CD4-positive, alpha-beta T cell treated with Interleukin-4 for 4 hours (primary cell): Measurements from ENCODE around the gene TMEM267.
"Not testable (repeated sequence)": the region's sequence is repeated elsewhere in the genome, so short reads cannot be mapped to it uniquely, and the experiment has no call there.

ENCODE experiments used
- DNase-seq: peaks from one replicate; pipeline ENCODE4 v3.0.0-alpha.2; 2020

The TMEM267 gene, protein sequence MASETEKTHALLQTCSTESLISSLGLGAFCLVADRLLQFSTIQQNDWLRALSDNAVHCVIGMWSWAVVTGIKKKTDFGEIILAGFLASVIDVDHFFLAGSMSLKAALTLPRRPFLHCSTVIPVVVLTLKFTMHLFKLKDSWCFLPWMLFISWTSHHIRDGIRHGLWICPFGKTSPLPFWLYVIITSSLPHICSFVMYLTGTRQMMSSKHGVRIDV

DNA sequence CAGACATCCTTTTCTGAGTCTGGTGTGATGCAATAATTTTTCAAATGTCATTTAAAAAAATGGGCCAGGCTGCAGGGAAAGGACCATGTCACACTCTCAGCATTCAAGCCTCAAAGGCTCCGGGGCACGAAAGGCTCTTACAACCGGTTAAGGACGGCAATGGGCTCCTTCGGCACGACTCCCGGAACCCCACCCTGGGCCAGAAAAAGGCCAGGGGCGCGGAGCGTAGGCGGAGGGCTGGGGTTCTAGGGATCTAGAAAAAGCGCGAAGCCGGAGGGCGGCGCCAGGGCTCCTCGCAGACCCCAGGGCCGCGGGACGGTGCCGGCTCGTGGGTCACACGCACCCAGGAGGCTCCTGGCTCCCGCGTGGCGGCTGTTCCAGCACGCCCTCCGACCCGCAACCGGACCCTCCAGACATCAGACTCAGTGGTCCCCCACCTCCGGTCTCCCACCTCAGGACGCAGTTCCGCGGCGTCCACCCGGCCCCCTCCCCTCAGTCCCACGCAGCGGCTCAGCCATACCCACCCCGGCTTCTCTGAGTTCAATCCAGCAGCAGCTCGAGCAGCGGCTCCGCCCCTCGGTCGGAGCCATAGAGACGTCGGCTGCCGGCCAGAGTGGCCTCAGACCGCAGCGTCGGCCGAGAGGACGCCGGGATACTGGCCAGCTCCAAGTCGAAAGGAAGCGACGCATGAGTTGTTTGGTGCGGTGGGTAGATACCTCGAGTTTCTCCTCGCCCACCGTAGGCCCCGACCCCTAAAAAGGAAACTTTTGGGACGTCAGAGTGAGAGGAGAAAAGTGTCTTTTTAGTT, at the start of gene TMEM267:
Gene TMEM267, minus strand, starts transcription at position 568 of the 808 bp plus-strand sequence. CDS start 29,896 bp downstream, outside the sequence.
- DNase-seq: peak; percentile 93

DNA sequence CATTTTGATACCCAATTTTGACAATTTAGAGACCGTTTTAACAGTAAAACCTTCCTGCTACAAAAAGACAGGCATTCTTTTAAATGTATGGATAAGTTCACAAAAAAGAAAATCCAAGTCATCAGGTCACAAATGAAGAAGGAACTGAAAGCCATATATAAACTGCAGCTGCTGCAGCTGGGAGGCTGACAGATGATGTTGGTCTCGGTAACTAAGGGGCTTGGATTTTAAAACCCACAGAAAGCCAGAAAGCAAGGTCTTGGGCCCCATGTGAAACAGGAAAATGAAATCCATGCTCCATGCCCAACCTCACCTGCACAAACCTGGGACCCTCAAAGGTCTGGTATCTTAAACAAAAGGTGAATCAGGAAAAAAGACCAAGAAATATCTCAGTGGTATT, 47.0 kb upstream of the TMEM267 start:
- no peak for DNase-seq

DNA sequence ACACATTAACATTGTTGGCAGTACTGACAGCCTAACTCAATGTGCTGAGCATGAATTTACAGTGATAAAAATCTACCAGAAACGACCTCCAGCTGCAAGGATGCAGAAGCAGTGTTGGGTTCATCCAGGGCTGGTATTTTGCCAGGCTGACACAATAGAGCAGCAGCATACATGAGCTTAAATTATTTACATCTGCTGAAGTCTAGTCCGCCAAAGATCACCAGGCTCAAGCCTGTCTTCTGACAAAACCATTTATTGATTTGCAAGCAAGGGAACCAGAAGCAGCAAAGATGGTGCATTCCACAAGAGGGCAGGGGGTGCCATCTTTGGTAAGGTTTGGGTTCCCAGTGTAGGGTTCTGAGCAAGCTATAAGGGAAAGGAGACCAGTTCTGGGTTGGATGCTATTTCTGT, 40.0 kb upstream of the TMEM267 start:
- no peak for DNase-seq

DNA sequence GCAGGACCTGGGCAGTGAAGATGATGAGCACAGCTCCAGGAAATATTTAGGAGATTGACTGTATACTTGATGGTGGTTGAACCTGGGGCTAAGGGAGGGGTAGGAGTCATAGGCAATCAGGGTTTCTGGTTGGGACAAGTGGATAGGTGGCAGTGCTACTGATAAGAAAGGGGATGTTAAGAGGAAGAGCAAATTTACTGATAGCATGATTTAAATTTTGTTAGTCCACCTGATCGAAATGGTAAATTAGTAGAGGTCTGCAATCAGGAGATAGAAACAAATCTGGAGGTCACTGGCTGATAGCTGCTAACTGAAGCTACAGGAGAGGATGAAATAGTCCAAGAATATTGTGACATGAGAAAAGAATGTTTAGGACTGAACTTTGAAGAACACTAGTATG, 37.0 kb upstream of the TMEM267 start:
- DNase-seq: no peak

DNA sequence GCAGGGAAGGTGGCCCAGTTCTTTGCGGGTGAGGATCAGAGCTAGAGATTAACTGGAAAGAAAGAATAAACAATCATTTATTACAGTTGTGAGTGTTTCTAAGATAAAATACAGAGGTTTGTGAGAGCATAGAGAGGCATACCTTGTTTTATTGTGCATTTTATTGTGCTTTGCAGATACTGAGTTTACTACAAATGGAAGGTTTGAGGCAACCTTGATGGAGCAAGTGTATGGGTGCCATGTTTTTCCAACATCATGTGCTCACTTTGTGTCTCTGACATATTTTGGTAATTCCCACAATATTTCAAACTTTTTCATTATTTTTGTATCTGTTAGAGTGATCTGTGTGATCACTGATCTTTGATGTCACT, 32.0 kb upstream of the TMEM267 start:
- no peak for DNase-seq

DNA sequence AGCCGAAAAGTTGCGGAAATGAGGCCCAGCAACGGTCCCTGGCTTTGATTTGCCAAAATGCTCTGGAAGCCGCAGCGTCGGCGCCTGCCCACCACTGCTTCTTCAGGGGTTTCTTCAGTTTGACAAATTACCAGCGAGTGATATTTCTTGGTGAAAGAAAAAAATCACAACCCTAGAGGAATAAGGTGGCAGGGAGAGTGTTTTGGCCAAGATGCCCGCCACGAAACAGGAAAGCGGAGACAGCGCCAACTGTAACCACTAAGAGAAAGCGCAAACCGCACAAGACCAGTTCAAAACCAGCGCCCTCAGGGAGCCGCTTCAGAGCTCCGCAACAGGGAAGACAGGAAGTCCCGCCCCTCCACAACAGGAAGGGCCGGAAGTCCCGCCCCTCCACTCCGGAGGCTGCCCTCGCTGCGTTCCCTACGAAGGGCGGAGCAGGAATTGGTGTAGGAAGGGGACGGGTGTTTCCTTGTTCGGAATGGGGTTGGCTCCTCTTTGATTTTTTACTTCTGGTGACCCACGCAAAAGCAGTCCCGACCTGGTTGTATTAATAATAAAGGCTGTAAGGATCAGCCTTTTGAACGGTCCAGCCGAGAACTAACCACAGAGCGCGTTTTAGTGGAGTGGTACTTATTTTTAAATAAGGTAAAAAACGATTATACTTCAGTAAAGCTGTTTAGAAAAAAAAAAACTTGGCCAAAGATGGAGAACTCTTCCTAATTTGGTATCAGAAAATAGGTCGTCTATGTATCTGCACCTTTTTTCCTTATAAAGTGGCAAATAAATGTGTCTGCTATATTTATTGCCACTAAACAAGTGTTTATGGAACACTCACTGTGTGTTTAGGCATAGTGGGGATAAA, 31.4 kb upstream of the TMEM267 start, which contains the start of gene C5orf34:
Gene C5orf34, minus strand, starts transcription at position 333 of the 862 bp plus-strand sequence. CDS start 5,809 bp downstream, outside the sequence.
- peak; percentile 93 for DNase-seq

DNA sequence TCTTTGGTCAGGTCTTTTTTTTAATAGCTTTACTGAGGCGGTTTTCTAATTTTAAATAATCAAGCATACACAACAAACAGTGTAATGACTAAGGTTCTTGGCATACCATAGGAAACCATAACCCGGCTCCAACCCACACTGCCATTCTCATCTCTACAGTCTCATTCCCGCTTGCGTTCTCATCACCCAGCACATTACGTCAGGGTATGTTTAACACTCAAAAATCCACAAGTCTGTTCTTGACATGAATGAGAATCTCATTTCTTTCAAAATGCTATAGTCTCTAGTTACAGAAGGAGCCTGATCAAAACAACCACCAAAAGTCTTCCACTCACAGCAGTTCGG, 30.8 kb upstream of the TMEM267 start:
- no peak for DNase-seq

DNA sequence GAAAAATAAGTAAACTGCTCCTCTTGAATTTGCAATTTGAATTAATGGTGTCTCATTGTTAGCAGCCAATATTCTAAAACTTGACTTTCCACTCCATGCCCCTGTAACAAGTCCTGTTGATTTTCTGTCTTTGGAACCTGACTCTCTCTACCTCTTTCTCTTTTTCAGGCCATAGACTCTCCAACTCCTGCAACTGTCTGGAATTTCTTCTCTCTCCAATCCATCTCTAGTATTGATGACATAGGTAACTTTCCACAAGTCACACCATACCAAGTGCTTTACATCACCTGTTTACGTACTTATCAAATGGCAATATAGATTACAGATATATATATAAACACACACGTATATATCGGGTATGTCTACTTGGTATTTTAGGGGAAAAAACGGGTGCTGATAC, 30.4 kb upstream of the TMEM267 start:
- DNase-seq: no peak

DNA sequence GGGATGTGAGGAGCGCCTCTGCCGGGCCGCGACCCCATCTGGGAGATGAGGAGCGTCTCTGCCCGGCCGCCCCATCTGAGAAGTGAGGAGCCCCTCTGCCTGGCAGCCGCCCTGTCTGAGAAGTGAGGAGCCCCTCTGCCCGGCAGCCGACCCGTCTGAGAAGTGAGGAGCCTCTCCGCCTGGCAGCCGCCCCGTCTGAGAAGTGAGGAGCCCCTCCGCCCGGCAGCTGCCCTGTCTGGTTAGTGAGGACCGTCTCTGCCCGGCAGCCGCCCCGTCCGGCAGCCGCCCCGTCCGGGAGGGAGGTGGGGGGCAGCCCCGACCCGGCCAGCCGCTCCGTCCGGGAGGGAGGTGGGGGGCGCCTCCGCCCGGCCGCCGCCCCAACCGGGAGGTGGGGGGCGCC, 27.4 kb upstream of the TMEM267 start:
- not testable (repeated sequence) for DNase-seq

DNA sequence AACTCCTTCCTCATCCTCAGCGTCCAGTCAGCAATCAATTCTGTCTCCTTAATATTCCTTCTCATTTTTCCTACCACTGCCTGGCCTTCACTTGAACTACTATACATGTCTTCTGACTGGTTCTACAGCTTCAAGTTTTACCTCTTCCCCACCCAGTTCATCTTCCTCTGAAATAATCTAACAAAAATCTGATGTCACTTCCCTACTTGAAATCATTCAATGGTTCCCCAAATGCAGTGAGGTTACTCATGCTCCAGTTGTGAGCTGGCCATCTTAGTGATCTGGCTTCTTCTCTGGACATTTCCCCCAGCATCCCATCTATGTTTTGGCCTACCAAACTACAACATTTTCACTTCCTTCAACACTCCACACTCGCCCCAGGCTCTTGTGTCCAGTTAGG, 14.9 kb upstream of the TMEM267 start:
- no peak for DNase-seq

DNA sequence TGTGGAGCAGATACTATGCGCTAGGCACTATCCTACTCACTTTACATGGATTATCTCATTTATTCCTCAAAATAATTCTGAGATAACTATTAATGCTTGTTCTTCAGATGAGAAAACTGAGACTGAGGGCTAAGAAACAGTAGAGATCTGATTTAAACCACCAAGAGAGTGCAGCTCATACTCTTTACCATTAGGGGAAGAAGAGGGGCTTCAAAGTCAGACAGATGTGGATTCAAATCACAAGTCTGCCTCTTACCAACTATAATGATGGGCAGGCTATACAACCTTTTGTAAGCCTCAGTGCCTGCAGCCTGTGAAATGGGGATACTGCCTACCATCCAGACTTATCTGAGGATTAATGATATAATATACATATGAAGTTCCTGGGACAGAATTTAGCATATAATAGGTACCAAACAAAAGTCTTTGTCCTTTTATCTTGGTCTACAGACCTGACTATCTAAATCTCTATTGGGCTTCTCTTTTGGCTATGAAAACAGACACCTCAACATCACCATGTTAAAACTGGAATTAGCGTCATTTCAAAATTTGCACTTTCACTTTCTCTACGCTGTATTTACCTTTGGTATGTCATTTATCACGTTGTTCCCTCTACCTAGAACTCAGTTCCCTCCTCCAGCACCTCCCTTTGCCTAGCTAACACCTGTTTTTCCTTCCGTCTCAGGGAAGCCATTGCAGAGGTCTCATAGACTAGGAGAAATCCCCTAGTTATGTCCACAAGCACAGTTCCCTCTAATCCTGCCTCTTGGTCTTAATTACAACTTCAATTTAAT, 13.8 kb upstream of the TMEM267 start:
- no peak for DNase-seq

DNA sequence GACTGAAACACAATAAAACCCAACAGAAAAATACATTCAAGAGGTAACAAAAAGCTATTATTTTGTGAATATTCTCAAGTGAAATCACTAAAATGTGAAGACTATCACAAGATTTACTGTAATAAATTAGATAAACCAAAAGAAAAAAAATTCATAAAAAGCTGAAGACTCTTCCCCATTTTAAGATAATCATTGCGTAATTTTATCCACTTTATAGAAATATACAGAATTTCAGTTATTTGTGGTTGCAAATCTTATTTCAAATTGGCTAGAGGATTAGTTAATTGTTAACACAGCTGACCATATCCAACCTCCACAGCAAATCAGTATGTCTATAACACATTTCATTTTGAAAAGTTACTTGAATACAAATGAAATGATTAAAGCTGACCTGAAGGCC, 7.7 kb upstream of the TMEM267 start:
- DNase-seq: no peak

DNA sequence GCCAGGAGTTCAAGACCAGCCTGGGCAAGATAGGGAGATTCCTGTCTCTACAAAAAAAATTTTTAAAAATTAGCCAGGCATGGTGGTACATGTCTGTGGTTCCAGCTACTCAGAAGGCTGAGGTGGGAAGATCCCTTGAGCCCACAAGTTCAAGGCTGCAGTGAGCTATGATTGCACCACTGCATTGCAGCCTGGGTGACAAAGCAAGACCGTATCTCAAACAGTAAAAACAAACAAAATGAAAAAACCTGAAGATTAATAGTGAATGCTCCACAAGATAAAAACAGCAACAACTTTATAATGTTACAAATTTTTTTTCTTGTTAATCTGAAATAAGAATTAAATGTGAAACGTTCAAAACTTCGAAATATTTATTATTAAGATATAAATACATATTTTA, 2.7 kb upstream of the TMEM267 start:
- no peak for DNase-seq

DNA sequence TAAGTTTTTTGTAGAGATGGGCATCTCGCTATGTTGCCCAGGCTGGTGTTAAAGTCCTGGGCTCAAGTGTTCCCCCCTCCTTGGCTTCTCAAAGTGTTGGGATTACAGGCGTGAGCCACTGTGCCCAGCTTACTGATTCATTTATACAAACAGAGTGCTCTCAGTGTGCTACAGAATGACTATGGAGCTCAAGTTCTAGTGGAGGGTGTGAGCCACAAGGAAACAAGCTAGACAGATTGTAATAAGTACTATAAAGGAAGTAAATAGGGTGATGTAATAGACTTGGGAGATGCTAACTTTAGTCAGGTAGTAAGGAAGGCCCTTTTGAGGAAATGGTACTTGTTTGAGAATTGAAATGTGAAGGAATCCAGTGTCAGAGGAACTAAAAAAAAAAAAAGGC, 1.7 kb upstream of the TMEM267 start:
- DNase-seq: peak; percentile 3

DNA sequence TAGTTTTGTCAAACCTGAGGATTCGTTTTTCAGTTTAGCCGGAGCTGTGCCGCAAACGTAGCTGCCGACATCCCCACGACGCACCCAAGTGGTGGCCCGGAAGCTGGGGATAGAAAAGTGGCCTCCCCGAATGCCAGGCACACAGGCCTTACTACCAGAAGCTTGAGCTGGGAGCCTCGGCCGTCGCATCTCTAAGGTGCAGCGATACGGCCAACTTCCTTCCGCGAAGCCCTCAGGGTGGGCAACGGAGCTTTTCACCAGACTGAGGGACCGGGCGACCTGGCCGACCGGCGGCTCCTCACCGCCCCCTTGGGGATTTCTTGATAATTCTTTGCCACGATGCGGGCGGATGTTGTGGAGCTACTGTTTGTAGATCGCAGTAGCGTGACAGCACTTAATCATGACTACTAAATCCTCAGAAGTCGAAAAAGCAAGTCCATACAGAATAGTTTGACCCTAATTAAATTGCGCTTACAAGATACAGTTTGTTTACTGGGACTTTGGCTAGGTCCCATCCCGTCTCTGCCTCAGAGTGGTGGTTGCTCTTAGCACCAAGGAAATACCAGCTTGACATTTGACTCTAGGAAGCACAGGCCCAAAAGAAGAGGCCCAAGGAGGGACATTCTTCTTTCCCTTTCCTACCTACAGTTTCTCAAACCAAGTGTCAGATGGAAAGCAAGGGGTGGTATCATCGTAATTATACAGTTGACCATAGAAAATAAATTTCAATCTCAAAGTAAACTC, 613 bp upstream of the TMEM267 start:
- peak; percentile 88 for DNase-seq

DNA sequence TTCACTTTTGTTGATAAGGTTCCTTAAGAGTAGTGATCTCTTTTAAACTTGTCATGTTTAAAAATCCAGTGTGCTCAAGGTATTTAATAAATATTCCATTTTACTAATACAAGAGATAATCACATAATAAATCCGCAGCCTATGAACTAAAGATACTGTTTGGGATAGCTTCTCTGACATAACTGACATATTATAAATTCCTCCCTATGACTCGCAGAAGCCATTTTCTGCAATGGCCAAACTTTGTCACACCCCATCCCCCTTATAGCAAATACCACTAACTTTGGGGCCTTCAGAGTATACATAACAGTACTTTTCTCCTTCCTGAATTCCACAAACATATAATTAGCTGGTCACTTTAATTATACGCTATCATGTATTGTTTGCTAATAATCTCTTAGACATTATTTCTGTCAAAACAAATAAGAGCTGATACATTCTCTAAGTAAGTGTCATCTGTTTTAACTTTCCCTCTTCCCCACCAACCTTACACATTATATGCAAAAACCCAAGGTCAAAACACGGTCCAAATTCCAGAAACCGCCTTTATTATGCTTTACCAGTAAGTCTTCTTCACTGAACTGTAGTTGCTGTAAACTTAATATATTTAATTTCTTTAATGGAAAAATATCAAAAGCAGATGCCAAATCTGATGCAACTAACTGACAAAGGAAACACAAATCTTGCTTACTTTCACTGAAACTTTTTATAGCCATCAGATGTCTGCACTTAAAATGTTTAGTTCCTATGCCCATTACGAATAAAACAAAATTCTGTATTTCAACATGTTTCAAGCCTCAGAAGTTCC, 971 bp downstream of the TMEM267 start:
- no peak for DNase-seq

DNA sequence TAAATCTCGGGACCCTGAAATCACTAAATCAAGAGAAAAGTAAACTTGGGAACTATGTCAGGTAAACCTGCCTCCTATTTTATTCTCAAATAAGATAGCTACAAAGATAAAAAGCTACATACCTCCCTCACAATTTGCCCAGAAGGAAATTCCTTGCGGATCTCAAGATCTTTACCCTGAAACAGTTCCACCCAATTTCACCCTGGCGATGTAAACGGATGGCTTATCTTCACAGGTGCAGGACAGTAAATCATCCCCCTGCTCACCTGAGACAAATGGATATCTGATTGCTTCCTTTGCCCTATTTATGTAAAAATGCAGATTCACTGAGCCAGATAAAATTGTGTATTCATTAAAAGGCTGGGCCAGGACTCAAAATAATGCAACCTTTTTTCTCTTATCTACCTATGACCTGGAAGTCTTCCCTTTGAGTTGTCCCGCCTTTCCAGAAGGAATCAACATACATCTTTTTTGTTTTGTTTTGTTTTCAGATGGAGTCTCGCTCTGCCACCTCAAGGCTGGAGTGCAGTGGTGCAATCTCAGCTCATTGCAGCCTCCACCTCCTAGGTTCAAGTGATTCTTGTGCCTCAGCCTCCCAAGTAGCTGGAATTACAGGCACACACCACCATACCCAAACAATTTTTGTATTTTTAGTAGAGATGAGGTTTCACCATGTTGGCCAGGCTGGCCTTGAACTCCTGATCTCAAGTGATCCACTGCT, 13.8 kb downstream of the TMEM267 start:
- DNase-seq: no peak

DNA sequence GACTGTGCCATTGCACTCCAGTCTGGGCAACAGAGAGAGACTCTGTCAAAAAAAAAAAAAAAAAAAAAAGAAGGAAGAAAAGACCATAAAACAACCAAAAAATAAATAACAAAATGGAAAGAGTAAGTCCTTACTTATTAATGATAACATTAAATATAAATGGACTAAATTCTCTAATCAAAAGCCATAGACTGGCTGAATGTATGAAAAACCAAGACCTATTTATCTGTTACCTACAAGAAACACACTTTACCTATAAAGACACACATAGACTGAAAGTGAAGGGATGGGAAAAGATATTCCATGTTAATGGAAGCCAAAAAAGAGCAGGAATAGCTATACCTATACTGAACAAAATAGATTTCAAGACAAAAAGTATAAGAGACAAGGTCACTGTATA, 16.6 kb downstream of the TMEM267 start:
- DNase-seq: no peak

DNA sequence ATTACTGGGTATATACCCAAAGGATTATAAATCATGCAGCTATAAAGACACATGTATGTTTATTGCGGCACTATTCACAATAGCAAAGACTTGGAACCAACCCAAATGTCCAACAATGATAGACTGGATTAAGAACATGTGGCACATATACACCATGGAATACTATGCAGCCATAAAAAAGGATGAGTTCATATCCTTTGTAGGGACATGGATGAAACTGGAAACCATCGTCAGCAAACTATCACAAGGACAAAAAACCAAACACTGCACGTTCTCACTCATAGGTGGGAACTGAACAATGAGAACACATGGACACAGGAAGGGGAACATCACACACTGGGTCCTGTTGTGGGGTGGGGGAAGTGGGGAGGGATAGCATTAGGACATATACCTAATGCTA, 18.2 kb downstream of the TMEM267 start:
- DNase-seq: not testable (repeated sequence)

DNA sequence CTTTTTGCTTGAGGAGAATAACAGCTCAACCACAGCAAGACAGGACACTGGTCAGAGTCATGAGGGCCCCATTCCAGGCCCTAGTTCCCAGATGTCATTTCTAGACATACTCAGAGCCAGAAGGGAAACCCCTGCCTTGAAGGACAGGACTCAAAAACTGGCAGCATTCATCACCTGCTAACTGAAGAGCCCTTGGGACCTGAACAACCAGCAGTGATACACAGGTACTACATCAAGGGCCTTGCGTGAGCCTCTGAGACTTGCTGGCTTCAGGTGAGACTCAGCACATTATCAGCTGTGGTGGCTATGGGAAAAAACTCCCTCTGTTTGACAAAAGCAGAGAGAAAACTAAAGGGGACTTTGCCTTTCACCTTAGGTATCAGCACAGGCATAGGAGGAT, 22.6 kb downstream of the TMEM267 start:
- DNase-seq: no peak
